ENCODE measurements around the gene SMARCD1. TPM values are rescaled to one million over a fixed set of nuclear protein-coding genes. Genes with fewer than 3 reads are reported as not detected.

SMARCD1 gene
- total RNA-seq, 1 experiment from 2014 or later = 84.9 TPM

DNA sequence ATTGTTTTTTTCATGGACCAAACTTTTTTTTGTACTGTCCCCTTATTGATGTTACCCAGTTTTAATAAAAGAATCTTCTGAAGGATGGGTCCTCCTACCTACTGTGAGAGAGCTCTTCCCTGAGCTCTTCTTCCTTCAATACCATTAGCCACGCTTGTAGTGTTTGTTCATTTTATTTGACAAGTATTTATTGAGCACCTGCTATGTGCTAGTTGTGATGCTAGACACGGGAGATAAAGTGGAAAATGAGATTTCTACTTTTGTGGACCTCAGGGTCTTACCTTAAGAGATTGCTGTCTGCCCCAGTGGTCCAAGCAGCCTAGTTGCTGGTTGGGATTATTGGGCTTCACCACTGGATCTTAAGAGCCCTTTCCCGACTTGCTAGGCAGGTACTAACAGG lies 15.4 kb downstream of the SMARCD1 start:
- no peaks in the 10 kb centered on the region for H3K27me3 ChIP-seq (ENCODE audit: control insufficient read depth, insufficient read depth, low read length)
- ChIA-PET POLR2A (interaction anchor here (0.5 to 0.6 kb wide), 2 partner anchors 25 to 72 kb away, joined by 4 to 7 read pairs; no protein-coding TSS in a partner anchor), CTCF (interaction anchor here (0.6 to 2.5 kb wide), 2 partner anchors 11 to 71 kb away, joined by 6 to 12 read pairs; partner anchors contain the start of gene COX14)
- H3K9me3 ChIP-seq (ENCODE audit: control insufficient read depth, insufficient read depth, low read depth, low read length) = no peaks in the 10 kb centered on the region
- in situ Hi-C loops (cut with HindIII; ENCODE audit: low pct_unique_long_range_greater_than_20kb, low sequenced_read_pairs) = no loop called here
- H3K4me3 ChIP-seq (ENCODE audit: low read depth in 2 of 2, low read length in 2 of 2) = no peak overlapping the region
- peaks cover 7% of the 10 kb centered on the region; the same call in 1 of the 2 replicates for H3K4me1 ChIP-seq (ENCODE audit: control insufficient read depth, insufficient read depth, low read length)
- DNase-seq (ENCODE audit: low read depth, low spot score) = no peak
- peaks cover 3% of the 10 kb centered on the region; the same call in 1 of the 2 replicates for H3K36me3 ChIP-seq (ENCODE audit: control insufficient read depth, insufficient read depth, low read length)
- BruUV-seq (replicated peaks) = no TSS peak
- ATAC-seq = no peak
- TF ChIP-seq TCF7L2 (IDR thresholded peaks at IDR 0.05; ENCODE audit: low read depth, low read length) = no peak
- TF ChIP-seq, protein P1, sequence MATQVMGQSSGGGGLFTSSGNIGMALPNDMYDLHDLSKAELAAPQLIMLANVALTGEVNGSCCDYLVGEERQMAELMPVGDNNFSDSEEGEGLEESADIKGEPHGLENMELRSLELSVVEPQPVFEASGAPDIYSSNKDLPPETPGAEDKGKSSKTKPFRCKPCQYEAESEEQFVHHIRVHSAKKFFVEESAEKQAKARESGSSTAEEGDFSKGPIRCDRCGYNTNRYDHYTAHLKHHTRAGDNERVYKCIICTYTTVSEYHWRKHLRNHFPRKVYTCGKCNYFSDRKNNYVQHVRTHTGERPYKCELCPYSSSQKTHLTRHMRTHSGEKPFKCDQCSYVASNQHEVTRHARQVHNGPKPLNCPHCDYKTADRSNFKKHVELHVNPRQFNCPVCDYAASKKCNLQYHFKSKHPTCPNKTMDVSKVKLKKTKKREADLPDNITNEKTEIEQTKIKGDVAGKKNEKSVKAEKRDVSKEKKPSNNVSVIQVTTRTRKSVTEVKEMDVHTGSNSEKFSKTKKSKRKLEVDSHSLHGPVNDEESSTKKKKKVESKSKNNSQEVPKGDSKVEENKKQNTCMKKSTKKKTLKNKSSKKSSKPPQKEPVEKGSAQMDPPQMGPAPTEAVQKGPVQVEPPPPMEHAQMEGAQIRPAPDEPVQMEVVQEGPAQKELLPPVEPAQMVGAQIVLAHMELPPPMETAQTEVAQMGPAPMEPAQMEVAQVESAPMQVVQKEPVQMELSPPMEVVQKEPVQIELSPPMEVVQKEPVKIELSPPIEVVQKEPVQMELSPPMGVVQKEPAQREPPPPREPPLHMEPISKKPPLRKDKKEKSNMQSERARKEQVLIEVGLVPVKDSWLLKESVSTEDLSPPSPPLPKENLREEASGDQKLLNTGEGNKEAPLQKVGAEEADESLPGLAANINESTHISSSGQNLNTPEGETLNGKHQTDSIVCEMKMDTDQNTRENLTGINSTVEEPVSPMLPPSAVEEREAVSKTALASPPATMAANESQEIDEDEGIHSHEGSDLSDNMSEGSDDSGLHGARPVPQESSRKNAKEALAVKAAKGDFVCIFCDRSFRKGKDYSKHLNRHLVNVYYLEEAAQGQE (IDR thresholded peaks at IDR 0.05; ENCODE audit: insufficient read depth in 1 of 2, low read depth in 2 of 2, low read length in 1 of 2) = no peak
- TF ChIP-seq SIN3A (IDR thresholded peaks at IDR 0.05; ENCODE audit: borderline replicate concordance, insufficient read depth, low read depth, low read length) = no peak
- H3K27ac ChIP-seq (ENCODE audit: low read length) = no peak overlapping the region
- intact Hi-C loops (cut with micrococcal nuclease; ENCODE audit: unreplicated experiment) = no loop called here

DNA sequence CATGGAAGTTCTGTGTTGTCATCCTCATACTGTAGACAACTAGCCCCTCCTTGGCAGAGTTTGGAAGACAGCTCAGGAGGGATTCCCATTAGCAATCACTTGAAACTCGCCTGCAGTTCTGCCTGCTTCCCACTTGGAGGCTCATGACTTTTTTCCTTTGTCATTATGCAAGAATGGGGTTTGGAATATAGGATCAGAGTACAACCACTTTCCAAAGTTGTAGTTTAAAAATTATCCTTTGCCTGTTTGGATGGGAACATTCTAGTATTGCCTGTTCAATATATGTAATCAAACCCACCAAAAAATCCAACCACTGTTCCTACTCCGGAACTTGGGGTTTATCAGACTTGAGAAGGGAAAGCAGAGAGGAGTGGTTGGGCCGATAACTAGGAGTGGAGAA lies 16.5 kb downstream of the SMARCD1 start:
- ATAC-seq = peak; percentile 36; the same call in 1 of the 2 replicates
- POLR2A ChIA-PET = interaction anchor here (0.6 kb wide), 1 partner anchor 274 kb away, joined by 12 read pairs; no protein-coding TSS in a partner anchor

More for the DNA sequence above, 16.5 kb downstream of the SMARCD1 start:
- H3K36me3 ChIP-seq (ENCODE audit: control insufficient read depth, insufficient read depth, low read length) = peaks cover 3% of the 10 kb centered on the region; the same call in 1 of the 2 replicates
- H3K27me3 ChIP-seq (ENCODE audit: control insufficient read depth, insufficient read depth, low read length) = no peaks in the 10 kb centered on the region
- CTCF ChIA-PET = interaction anchor here (0.7 to 2.5 kb wide), 3 partner anchors 10 to 74 kb away, joined by 4 to 12 read pairs (median 6); partner anchors contain the start of gene COX14
- intact Hi-C loops (cut with micrococcal nuclease; ENCODE audit: unreplicated experiment) (no loop called here), in situ Hi-C loops (cut with HindIII; ENCODE audit: low pct_unique_long_range_greater_than_20kb, low sequenced_read_pairs) (no loop called here)
- H3K4me1 ChIP-seq (ENCODE audit: control insufficient read depth, insufficient read depth, low read length) = peaks cover 7% of the 10 kb centered on the region; the same call in 1 of the 2 replicates
- TF ChIP-seq POLR2AphosphoS5 (IDR thresholded peaks at IDR 0.05; ENCODE audit: low read depth, low read length) = 0 out of 2 replicates have a peak, but pooled peaks have one; percentile 19
- TF ChIP-seq, protein P2, sequence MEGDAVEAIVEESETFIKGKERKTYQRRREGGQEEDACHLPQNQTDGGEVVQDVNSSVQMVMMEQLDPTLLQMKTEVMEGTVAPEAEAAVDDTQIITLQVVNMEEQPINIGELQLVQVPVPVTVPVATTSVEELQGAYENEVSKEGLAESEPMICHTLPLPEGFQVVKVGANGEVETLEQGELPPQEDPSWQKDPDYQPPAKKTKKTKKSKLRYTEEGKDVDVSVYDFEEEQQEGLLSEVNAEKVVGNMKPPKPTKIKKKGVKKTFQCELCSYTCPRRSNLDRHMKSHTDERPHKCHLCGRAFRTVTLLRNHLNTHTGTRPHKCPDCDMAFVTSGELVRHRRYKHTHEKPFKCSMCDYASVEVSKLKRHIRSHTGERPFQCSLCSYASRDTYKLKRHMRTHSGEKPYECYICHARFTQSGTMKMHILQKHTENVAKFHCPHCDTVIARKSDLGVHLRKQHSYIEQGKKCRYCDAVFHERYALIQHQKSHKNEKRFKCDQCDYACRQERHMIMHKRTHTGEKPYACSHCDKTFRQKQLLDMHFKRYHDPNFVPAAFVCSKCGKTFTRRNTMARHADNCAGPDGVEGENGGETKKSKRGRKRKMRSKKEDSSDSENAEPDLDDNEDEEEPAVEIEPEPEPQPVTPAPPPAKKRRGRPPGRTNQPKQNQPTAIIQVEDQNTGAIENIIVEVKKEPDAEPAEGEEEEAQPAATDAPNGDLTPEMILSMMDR (IDR thresholded peaks at IDR 0.05) = peak; percentile 64
- TF ChIP-seq TCF7L2 (IDR thresholded peaks at IDR 0.05; ENCODE audit: low read depth, low read length) = no peak
- TF ChIP-seq, protein P1 (IDR thresholded peaks at IDR 0.05; ENCODE audit: insufficient read depth in 1 of 2, low read depth in 2 of 2, low read length in 1 of 2) = no peak
- BruUV-seq (replicated peaks) = no TSS peak
- H3K9me3 ChIP-seq (ENCODE audit: control insufficient read depth, insufficient read depth, low read depth, low read length) = no peaks in the 10 kb centered on the region
- H3K27ac ChIP-seq (ENCODE audit: low read length) = no peak overlapping the region
- no peak for DNase-seq (ENCODE audit: low read depth, low spot score)
- H3K4me3 ChIP-seq (ENCODE audit: low read depth in 2 of 2, low read length in 2 of 2) = no peak overlapping the region

Measured in Panc1 (cell line).